Smooth muscle cell (in vitro differentiated cells): Measurements from ENCODE around the gene SUN2. TPM values are rescaled to one million over a fixed set of nuclear protein-coding genes. Genes with fewer than 3 reads are reported as not detected.
A peak's percentile ranks its signal among the peaks of the same experiment; 100 is the strongest.

Source experiments
- DNase-seq: peaks from one replicate; lab custom pipeline; 2025; ENCODE audit not compliant: unreplicated experiment; lab: John Stamatoyannopoulos, UW
- H2AFZ ChIP-seq: fragments of 200-600 bp; sonication (generic); 2 replicates; pipeline ENCODE4 v1.6.0; 2016; ENCODE audit warnings: antibody characterized with exemption, low read depth, mild to moderate bottlenecking
- H3F3A ChIP-seq: fragments of 200-600 bp; sonication (generic); 2 replicates; pipeline ENCODE4 v1.6.0; 2017; ENCODE audit warnings: antibody characterized with exemption, low read depth
- H3K27ac ChIP-seq: fragments of 200-600 bp; sonication (generic); 2 replicates; pipeline ENCODE4 v1.5.1; 2016; ENCODE audit warnings: low read depth, mild to moderate bottlenecking
- H3K27me3 ChIP-seq: fragments of 200-600 bp; sonication (generic); 2 replicates; pipeline ENCODE4 v1.6.1; 2016; ENCODE audit warnings: low read depth, mild to moderate bottlenecking
- H3K36me3 ChIP-seq: fragments of 200-600 bp; sonication (generic); 2 replicates; pipeline ENCODE4 v1.5.1; 2016; ENCODE audit warnings: low read depth
- H3K4me1 ChIP-seq: fragments of 200-600 bp; sonication (generic); 2 replicates; pipeline ENCODE4 v1.5.1; 2016; ENCODE audit warnings: low read depth
- H3K4me2 ChIP-seq: fragments of 200-600 bp; sonication (generic); 2 replicates; pipeline ENCODE4 v1.6.0; 2016; ENCODE audit warnings: mild to moderate bottlenecking
- H3K4me3 ChIP-seq: fragments of 200-600 bp; sonication (generic); 2 replicates; pipeline ENCODE4 v1.5.1; 2016; ENCODE audit warnings: mild to moderate bottlenecking
- H3K79me2 ChIP-seq: fragments of 200-600 bp; sonication (generic); 2 replicates; pipeline ENCODE4 v1.6.0; 2016; ENCODE audit warnings: low read depth, mild to moderate bottlenecking
- H3K9ac ChIP-seq: fragments of 200-600 bp; sonication (generic); 2 replicates; pipeline ENCODE4 v1.6.0; 2016; ENCODE audit warnings: low read depth
- H3K9me3 ChIP-seq: fragments of 200-600 bp; sonication (generic); replicated peaks from 2 replicates; pipeline ENCODE4 v1.5.1; 2016; ENCODE audit warnings: low read depth
- H4K20me1 ChIP-seq: fragments of 200-600 bp; sonication (generic); 2 replicates; pipeline ENCODE4 v1.6.0; 2016; ENCODE audit warnings: low read depth
- CTCF ChIP-seq: fragments of 200-600 bp; sonication (generic); IDR thresholded peaks from 2 replicates; pipeline ENCODE4 v1.5.1; 2017; ENCODE audit warnings: borderline replicate concordance, mild to moderate bottlenecking, antibody characterized with exemption; ENCODE audit not compliant: insufficient read depth, poor library complexity, severe bottlenecking
- WGBS: methylation state at CpG from one replicate; pipeline ENCODE4 v1.1.7; 2016; ENCODE audit warnings: low lambda C conversion rate; 5-methylcytosine and 5-hydroxymethylcytosine counted together
- polyA plus RNA-seq: library from polyadenylated mRNA; unstranded; fragments of >200 nt; fragmentation: Nextera tagmentation; extraction: Ambion mirVana; gene quantifications from 2 replicates; pipeline ENCODE4 v1.2.1, GENCODE V29; 2016
- total RNA-seq: library from RNA; depleted of rRNA; stranded (reverse); fragments of >200 nt; gene quantifications from 2 replicates; pipeline ENCODE4 v1.2.3, GENCODE V29; 2014

SUN2 gene
- total and polyA plus RNA-seq, 2 experiments from 2014 or later, result 59.1 to 71.7 TPM

- H3K4me3 ChIP-seq, result no peak overlapping the region
- H3F3A ChIP-seq, result peaks cover 30% of the 10 kb centered on the region
- no peaks in the 10 kb centered on the region for H3K27me3 ChIP-seq
- peak overlapping the region; percentile 91 for H3K27ac ChIP-seq
- H4K20me1 ChIP-seq, result peaks cover 7% of the 10 kb centered on the region
- WGBS, result 44% methylated on average over 3 of the region's 3 CpGs
- no peaks in the 10 kb centered on the region for H3K36me3 ChIP-seq
- no peaks in the 10 kb centered on the region for H3K79me2 ChIP-seq
- H3K9ac ChIP-seq, result peak overlapping the region; percentile 21
- no peak for TF ChIP-seq CTCF
- H3K4me1 ChIP-seq, result peaks cover 6% of the 10 kb centered on the region
- no peak overlapping the region for H2AFZ ChIP-seq
- peak overlapping the region; percentile 44 for H3K4me2 ChIP-seq
- DNase-seq, result no peak
- no peaks in the 10 kb centered on the region for H3K9me3 ChIP-seq
Measured at GRCh38 chr22:38786631-38787030, 30.8 kb upstream of the SUN2 start.

GRCh38 chr22:38784856-38785255 is 29.1 kb upstream of the SUN2 start:
- WGBS, result 91% methylated on average over 5 of the region's 5 CpGs

GRCh38 chr22:38784035-38784434 is 28.2 kb upstream of the SUN2 start:
- no peaks in the 10 kb centered on the region for H3K79me2 ChIP-seq
- no peaks in the 10 kb centered on the region for H3K27me3 ChIP-seq
- H3K36me3 ChIP-seq, result no peaks in the 10 kb centered on the region
- H2AFZ ChIP-seq, result no peak overlapping the region
- H3K4me3 ChIP-seq, result no peak overlapping the region
- no peak overlapping the region for H3K9ac ChIP-seq
- TF ChIP-seq CTCF, result no peak
- DNase-seq, result no peak
- WGBS, result 97% methylated on average over 15 of the region's 15 CpGs
- H3K27ac ChIP-seq, result peak overlapping the region; percentile 88
- H4K20me1 ChIP-seq, result peaks cover 7% of the 10 kb centered on the region
- no peaks in the 10 kb centered on the region for H3K9me3 ChIP-seq
- H3K4me1 ChIP-seq, result peaks cover 6% of the 10 kb centered on the region
- no peak overlapping the region for H3K4me2 ChIP-seq
- H3F3A ChIP-seq, result peaks cover 25% of the 10 kb centered on the region

More at GRCh38 chr22:38784856-38785255, 29.1 kb upstream of the SUN2 start:
- Histone ChIP-seq H3K4me2 (no peak overlapping the region), H3K79me2 (no peaks in the 10 kb centered on the region), H3F3A (peaks cover 31% of the 10 kb centered on the region), H3K9me3 (no peaks in the 10 kb centered on the region), H3K36me3 (no peaks in the 10 kb centered on the region), H4K20me1 (peaks cover 7% of the 10 kb centered on the region), H3K4me3 (no peak overlapping the region), H3K27ac (peak overlapping the region; percentile 91), H2AFZ (no peak overlapping the region), H3K9ac (no peak overlapping the region), H3K4me1 (peaks cover 6% of the 10 kb centered on the region), H3K27me3 (no peaks in the 10 kb centered on the region)
- no peak for DNase-seq
- no peak for TF ChIP-seq CTCF

GRCh38 chr22:38783095-38783615 is 27.4 kb upstream of the SUN2 start:
- H2AFZ ChIP-seq, result no peak overlapping the region
- H3K27me3 ChIP-seq, result no peaks in the 10 kb centered on the region
- H3K36me3 ChIP-seq, result no peaks in the 10 kb centered on the region
- no peaks in the 10 kb centered on the region for H3K79me2 ChIP-seq
- H3K9ac ChIP-seq, result peak overlapping the region; percentile 6
- H3K4me2 ChIP-seq, result no peak overlapping the region
- 38% methylated on average over 6 of the region's 14 CpGs for WGBS
- TF ChIP-seq CTCF, result no peak
- H4K20me1 ChIP-seq, result peaks cover 7% of the 10 kb centered on the region
- peaks cover 23% of the 10 kb centered on the region for H3F3A ChIP-seq
- peaks cover 6% of the 10 kb centered on the region for H3K4me1 ChIP-seq
- H3K4me3 ChIP-seq, result no peak overlapping the region
- peak overlapping the region; percentile 88 for H3K27ac ChIP-seq
- H3K9me3 ChIP-seq, result no peaks in the 10 kb centered on the region
- no peak for DNase-seq
